GM10847 (cell line): ENCODE results near the gene PRSS57.

Source experiments
- POLR2A ChIP-seq: IDR thresholded peaks from 2 replicates; pipeline ENCODE4 v1.6.1; 2011; ENCODE audit not compliant: insufficient read length; ENCODE audit errors: extremely low read depth

PRSS57 gene

DNA sequence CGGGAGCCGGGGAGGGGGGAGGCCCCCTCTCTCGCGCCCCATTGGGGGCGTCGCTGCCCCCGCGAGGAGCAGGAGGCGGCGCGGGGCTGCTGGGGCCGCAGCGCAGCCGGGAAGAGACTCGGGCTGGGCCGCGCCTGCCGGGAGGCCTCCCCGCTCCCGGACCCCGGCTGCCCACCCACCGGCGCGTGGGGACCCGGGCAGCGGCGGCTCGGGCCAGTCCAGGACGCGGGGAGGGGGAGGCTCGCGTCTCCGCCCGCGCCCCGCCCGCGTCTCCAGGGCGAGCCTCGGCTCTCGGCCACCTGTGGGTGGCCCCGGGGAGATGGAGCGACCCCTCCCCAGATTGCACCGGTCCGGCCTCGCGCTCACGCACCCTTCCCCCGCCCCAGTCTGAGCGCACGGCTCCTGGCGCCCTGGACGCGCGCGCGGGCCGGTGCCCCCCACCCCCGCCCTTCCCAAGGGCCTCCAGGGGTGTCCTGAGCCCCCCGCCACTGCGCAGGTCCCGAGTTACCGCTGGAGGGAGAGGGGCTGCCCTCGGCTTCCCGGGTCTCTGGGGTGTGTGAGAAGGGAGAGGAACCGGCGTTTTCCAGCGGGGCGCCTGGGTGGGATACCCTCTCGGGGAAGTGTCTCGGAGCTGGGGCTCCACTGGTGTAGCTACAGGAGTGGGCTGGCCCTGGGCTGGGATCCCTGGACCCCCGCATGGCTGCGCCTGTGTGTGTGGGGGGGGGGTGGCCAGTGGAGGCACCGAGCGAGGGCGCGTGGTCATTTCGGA is 14.1 kb upstream of the PRSS57 start:
- TF ChIP-seq POLR2A = no peak

DNA sequence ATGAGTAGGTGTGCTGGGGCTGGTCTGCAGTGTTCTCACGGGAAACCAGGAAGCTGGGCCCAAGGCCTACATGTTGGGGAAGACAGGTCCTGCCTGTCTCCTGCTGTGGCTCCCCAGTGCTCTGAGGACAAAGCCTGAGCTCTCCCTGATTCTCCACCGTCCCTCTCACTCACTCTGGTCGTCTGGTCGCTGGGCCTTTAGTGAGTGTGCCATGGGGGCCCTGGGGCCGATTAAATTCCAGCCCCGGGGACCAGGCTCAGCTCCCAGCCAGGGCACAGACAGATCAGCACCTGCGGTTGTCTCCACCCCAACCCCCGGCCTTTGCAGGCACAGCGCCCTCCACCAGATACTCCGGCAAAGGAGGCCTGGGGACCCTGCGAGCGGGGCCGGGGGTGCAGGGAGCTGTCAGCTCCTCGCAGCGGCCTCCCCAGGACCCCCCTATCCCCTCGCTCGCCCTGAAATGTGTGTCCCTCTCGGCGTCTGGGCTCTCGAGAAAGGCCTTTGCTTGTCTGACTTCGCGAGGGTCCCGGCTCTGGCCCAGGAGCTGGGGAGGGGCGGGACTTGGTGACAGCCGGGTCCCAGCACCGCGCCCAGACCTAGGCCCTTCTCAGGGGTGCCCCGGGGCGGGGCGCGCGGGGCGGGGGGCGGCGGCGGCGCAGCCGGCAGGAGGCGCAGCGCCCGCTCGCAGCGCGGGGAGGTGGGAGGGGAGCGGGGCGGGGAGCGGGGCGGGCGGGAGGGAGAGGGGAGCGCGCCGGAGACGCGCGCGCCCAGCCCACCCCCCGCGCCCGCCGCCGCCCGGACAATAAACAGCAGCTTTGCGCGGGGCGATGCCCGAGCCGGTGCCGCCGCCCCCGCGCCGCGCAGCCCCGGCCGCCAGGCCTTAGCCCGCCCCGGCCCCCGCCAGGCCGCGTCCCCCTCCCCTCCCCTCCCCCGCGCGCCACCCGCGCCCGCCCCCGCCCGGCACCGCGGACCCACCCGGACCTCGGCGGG is 13.2 kb upstream of the PRSS57 start, which contains the start of gene PALM:
PALM (plus strand) TSS at position 782 of the 990 bp plus-strand sequence. CDS start 212 bp downstream, outside the sequence.
- no peak for TF ChIP-seq POLR2A

DNA sequence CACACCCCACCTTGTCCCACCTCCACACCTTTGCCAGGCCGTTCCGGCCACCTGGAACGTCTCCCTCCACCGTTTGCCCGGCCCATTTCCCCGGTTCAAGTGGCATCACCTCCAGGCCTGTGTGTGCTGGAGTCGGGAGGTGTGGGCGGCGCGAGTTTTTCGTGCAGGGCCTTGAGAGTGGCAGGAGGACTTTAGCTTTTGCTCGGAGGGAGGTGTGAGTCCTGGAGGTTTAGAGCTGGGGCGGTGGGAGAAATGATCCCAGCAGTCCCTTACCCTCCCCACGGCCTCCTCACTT is 9.1 kb upstream of the PRSS57 start:
- TF ChIP-seq POLR2A = no peak

DNA sequence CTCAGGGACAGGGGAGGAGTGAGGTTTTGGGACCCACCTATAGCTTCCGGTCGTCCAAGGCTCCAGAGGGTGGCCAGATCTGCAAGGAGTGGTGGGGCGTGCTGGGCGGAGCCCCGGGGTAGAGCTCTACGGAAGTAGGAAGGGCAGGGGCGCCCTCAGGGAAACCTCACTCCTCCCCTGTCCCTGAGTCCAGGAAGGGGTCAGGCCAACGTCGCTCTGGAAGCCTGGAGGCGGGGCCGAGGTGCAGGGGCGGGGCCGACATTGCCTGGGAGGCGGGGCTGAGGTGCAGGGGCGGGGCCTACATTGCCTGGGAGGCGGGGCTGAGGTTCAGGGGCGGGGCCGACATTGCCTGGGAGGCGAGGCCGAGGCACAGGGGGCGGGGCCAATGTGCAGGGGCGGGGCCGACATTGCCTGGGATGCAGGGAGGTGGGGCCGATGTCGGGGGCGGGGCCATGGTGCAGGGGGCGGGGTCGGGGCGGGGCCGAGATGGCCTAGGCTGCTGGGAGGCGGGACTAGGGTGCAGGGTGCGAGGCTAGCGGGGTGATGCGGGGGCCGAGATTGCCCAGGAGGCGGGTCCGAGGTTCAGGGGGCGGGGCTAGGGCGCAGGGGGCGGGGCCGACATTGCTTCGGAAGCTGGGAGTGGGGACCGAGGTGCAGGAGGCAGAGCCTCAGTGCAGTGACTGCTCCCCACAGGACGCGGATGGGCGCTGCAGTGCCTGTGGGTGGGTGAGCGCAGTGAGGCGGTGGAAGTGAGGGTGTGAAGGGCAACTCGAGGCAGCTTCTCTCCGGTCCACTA is 8.6 kb upstream of the PRSS57 start:
- no peak for TF ChIP-seq POLR2A

DNA sequence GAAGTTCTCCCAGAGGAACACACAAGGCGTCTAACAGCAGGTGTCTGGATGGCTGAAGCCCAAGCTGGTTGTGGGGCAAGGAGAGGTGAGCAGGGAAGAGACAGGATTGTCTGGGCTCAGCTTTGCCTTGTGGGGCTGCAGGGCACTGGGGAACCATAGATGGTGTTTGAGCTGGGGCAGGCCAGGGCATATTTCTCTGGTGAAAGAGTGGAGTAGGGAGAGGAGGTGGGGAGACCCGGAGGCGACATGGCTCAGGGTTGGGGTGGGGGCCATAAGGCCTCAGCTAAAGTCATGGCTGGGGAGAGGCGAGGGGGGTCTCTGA is 8.0 kb upstream of the PRSS57 start:
- no peak for TF ChIP-seq POLR2A

DNA sequence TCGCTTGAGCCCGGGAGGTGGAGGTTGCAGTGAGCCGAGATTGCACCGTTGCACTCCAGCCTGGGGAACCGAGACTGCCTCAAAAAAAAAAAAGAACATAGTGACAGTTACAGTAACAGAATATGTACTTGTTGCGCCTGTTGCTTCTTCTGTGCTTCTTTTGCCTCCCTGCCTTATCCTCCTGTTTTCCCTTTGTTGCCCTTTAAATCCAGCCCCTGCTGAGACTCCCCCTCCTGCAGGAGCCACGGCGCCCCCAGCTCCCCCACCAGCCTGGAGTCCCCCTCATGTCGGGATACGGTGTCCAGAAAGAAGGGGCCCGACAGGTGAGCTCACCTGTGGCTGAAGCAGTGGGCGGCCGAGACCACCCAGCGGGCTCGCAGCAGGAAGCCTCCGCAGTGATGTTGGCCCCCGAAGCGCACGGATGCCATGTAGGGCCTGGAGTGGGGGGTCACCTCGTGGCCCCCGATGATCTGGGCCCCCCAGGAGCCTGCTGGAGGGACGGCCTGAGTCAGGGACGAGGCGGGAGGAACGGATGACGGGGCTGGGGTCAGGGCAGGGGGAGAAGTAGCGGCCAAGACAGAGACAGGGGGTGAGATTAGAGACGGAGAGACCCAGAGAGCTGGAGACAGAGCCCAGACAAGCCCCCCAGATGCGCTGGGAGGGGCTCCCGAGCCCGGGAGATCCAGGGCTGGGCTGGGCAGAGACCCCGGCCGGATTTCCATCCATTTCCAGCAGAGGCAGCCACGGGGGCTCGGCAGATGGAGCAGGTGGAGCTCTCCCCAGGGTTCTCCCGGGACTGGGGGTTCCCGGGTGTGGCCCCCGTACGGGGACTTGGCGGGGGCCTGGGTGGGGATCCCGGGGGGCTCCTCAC is 536 bp downstream of the PRSS57 start:
- TF ChIP-seq POLR2A = no peak

DNA sequence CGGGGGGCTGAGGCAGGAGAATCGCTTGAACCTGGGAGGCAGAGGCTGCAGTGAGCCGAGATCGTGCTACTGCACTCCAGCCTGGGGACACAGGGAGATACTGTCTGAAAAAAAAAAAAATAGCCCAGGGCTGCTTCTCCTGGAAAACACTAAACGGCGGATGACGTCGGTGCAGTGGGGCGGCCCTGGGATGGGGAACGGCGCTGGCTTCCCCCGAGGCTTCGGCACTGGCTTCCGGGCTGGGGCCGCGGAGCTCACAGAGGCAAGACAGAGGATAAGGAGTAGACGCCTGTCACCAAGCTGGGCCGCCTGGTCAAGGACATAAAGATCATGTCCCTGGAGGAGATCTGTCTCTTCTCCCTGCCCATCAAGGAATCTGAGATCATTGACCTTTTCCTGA is 5.0 kb downstream of the PRSS57 start:
- no peak for TF ChIP-seq POLR2A

DNA sequence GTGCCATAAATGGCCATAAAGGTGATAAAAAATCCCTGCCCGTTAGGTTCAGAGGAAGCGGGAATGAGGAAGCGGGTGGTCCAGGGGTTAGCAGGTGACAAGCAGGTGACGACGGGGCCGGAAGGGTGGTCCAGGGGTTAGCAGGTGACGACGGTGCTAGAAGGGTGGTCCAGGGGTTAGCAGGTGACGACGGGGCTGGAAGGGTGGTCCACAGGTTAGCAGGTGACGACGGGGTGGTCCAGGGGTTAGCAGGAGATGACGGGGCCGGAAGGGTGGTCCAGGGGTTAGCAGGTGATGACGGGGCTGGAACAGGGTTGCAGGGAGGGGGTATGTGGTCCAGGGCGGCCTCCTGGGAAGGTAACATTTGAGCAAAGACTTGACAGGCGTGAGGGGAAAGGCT is 6.3 kb downstream of the PRSS57 start:
- TF ChIP-seq POLR2A = no peak

DNA sequence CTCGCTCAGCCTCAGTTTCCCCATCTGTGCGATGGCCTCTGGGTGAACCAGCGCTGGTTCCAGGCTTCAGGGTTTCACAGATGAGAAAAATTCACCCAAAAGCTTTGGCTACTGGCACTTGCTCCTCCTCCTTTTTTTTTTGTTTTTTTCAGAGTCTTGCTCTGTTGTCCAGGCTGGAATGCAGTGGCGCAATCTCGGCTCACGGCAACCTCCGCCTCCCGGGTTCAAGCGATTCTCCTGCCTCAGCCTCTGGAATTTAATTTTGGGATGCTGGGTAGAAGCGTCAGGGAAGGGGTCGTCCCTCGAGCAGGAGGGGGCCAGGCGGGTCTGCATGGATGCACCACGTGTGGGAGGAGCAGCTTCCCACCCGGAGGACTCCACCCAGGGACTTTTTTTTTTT is 7.0 kb downstream of the PRSS57 start:
- no peak for TF ChIP-seq POLR2A

DNA sequence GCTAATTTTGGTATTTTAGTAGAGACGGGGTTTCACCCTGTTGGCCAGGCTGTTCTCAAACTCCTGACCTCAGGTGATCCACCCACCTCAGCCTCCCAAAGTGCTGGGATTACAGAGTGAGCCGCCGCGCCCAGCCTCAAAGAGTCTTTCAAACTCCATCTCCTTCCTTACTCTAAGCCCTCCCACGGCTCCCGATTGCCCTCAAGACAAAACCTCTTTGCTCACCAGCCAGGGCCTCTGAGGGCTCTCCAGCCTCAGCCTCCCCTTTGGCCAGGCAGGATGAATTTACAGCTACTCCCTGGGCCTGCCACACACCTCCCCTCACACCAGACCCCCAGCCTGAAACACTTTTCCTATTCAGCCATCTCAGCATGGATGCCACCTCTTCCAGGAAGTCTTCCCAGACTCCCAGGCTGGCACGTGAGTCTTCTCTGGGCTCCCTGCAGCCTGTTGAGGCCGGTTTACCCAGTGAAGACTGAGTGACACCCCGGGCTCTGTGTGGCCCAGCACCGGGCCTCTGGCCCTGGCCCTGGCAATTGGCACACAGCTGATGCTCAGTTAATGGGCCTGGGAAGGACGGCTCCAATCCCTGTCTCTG is 7.6 kb downstream of the PRSS57 start:
- TF ChIP-seq POLR2A = no peak

DNA sequence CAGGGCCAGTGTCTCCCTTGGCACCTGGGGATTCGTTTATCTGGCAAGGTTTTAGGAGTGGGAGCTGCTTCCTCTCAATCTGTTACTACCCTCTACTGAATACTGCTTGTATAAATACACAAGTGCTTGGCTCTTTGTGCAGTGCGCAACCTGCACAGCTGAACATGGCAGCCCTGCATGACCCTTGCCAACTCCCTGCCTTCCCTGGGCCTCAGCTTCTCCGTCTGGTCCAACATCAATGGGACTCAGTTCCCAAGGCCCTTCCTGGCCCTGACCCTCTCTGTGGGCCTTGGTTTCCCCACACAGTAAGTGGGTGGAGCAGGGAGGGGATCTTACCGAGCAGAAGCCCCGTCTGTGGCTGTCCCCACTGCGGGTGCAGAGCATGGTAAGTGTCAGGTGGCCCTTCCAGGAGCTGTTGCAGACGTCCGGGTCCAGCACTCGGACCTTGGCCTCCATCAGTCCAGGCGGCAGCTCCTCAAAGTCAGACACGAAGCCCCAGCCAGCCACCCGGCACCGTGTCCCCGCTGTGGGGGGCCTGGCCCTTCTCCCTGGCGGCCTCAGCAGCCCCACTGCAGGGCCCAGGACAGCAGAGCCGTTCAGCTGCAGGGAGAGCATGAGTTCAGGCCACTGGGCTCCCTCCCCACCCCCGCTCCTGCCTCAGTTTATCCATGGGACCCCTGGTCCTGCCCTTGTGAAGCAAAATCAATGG is 8.5 kb downstream of the PRSS57 start:
- no peak for TF ChIP-seq POLR2A

DNA sequence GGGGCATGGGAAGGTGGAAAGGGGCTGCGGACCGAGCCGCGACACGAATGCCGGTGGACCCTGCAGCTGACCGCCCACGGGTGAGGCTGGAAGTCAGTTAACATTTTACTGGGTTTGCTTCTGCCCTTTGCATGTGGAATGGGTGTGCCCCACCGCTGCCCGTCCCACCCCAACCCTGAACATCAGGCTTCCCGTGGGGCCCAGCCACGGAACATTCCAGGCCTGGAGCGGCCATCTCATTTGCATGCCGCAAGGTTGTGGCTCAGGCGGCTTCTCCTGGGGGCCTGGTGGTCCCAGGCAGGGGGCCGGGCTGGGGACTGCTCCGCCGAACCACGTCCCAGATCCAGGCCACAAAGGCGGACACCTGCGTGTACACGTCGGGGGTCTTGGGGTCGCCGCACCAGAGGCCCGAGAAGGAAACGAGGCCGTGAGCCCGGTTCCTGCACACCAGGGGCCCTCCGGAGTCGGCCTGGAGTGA is 9.8 kb downstream of the PRSS57 start:
- TF ChIP-seq POLR2A = no peak

DNA sequence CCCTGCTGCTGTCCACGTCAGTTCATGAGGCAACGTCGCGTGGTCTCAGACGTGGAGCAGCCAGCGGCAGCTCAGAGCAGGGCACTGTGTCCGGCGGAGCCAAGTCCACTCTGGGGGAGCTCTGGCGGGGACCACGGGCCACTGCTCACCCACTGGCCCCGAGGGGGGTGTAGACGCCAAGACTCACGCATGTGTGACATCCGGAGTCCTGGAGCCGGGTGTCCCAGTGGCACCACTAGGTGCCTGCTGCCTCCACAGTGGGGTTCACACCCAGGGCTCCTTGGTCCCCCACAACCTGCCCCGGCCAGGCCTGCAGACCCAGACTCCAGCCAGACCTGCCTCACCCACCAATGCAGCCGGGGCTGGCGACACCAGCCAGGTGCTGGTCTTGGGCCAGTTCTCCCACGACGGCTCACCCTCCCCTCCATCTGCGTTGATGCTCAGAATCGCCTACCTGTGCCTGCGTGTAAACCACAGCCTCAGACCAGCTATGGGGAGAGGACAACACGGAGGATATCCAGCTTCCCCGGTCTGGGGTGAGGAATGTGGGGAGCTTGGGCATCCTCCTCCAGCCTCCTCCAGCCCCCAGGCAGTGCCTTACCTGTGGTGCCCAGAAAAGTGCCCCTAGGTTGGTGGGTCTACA is 12.5 kb downstream of the PRSS57 start:
- no peak for TF ChIP-seq POLR2A
